ENCODE data around the gene OR51V1. TPM values are rescaled to one million over a fixed set of nuclear protein-coding genes. Genes with fewer than 3 reads are reported as not detected.

The OR51V1 gene
- total RNA-seq, 2 donors from 2014 or later: not detected

DNA sequence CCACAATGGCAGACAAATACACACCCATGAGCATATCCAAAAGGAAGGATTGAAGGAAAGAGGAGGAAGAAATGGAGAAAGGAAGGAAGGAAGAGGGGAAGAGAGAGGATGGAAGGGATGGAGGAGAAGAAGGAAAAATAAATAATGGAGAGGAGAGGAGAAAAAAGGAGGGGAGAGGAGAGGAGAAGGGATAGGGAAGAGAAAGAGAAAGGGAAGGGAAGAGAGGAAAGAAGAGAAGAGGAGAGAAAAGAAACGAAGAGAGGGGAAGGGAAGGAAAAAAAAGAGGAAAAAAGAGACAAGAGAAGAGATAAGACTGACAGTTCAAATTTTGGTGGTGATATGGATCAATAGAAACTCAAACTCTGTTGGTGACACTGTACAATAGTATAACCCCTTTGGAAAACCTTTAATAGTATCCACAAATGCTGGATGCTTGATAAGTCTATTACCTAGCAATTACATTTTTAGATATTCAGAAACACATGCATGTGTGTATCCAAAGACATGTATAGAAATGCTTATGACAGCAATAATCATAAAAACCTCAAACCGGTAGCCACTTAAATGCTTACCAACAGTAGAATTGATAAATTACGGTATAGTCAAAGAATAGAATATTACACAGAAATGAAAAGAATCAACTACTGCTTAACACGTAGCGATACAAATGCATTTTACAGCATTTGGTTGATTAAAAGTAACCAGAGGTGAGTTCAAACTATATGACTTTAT, 35.0 kb upstream of the OR51V1 start:
- Histone ChIP-seq H3K9ac (ENCODE audit: extremely low read depth, low read length, poor library complexity, severe bottlenecking) (no peak overlapping the region), H3K9me3 (ENCODE audit: control insufficient read depth, low read length) (no peaks in the 10 kb centered on the region), H3K36me3 (ENCODE audit: control insufficient read depth, insufficient read depth, low read length) (no peaks in the 10 kb centered on the region), H3K4me1 (ENCODE audit: control insufficient read depth, insufficient read depth, low read length) (no peaks in the 10 kb centered on the region), H3K27me3 (ENCODE audit: control insufficient read depth, insufficient read depth, low read length, poor library complexity, severe bottlenecking) (no peaks in the 10 kb centered on the region), H3K4me3 (ENCODE audit: low read length) (no peak overlapping the region), H3K27ac (ENCODE audit: low read depth, low read length) (no peak overlapping the region)
- TF ChIP-seq CTCF (conservative IDR thresholded peaks at IDR 0.05): no peak
- H3K4me1 Mint-ChIP-seq: no peaks in the 10 kb centered on the region
- no peaks in the 10 kb centered on the region for H3K36me3 Mint-ChIP-seq (ENCODE audit: low read depth)
- no peak overlapping the region for H3K4me3 Mint-ChIP-seq
- 90 to 96% methylated on average over 3 to 5 of the region's 5 CpGs for WGBS, 2 experiments (ENCODE audit: insufficient coverage in 1 of 2, insufficient read length in 1 of 2)
- DNase-seq: no peak
- H3K27ac Mint-ChIP-seq: no peak overlapping the region
- no peaks in the 10 kb centered on the region for H3K9me3 Mint-ChIP-seq
- H3K27me3 Mint-ChIP-seq (ENCODE audit: insufficient read depth): peaks cover 3% of the 10 kb centered on the region

DNA sequence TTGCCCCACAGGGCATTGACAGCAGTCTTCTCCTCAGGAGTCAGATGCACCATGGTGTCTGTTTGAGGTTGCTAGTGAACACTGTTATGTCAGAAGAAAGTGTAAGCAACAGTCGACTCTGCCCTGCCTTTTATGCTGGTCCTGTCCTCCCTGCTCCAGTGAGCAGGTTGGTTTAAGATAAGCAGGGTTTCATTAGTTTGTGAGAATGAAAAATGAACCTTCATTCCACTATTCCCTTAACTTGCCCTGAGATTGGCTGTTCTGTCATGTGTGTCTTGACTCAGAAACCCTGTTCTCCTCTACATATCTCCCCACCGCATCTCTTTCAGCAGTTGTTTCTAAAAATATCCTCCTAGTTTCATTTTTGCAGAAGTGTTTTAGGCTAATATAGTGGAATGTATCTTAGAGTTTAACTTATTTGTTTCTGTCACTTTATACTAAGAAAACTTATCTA, 33.9 kb upstream of the OR51V1 start, which contains the start of gene HBD:
Gene HBD, minus strand, starts transcription at position 103 of the 454 bp plus-strand sequence. Its CDS starts 50 bp downstream, at position 53.
- no peaks in the 10 kb centered on the region for H3K27me3 ChIP-seq (ENCODE audit: control insufficient read depth, insufficient read depth, low read length, poor library complexity, severe bottlenecking)
- H3K4me3 ChIP-seq (ENCODE audit: low read length): no peak within 1 kb of the TSS
- Mint-ChIP-seq H3K4me3 (no peak within 1 kb of the TSS), H3K27me3 (ENCODE audit: insufficient read depth) (peaks cover 1% of the 10 kb centered on the region), H3K27ac (no peak within 1 kb of the TSS), H3K9me3 (no peaks in the 10 kb centered on the region), H3K4me1 (no peaks in the 10 kb centered on the region), H3K36me3 (ENCODE audit: low read depth) (no peaks in the 10 kb centered on the region)
- 83 to 97% methylated on average over 1 to 2 of the region's 2 CpGs for WGBS, 2 experiments (ENCODE audit: insufficient coverage in 1 of 2, insufficient read length in 1 of 2)
- no peak within 1 kb of the TSS for H3K27ac ChIP-seq (ENCODE audit: low read depth, low read length)
- H3K9ac ChIP-seq (ENCODE audit: extremely low read depth, low read length, poor library complexity, severe bottlenecking): no peak within 1 kb of the TSS
- H3K36me3 ChIP-seq (ENCODE audit: control insufficient read depth, insufficient read depth, low read length): no peaks in the 10 kb centered on the region
- no peak for TF ChIP-seq CTCF (conservative IDR thresholded peaks at IDR 0.05)
- DNase-seq: no peak
- H3K4me1 ChIP-seq (ENCODE audit: control insufficient read depth, insufficient read depth, low read length): no peaks in the 10 kb centered on the region
- H3K9me3 ChIP-seq (ENCODE audit: control insufficient read depth, low read length): no peaks in the 10 kb centered on the region

DNA sequence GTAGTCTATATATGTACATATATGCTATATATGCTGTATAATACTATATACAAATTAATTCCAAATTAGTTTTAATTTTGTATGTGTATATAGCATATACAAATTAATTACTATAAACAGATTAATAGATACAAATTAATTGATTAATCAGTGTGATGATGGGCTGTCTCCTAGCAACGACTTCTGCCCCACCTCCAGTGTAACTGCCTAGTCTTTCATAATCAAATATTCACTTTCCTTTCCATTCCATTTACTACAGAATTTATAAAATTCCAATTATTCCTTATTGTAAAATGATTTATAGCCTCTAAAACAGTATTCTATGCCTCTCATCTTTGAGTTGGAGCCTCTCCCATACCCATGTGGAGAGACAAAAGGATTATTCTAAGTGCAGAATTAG, 32.8 kb upstream of the OR51V1 start:
- H3K36me3 ChIP-seq (ENCODE audit: control insufficient read depth, insufficient read depth, low read length): no peaks in the 10 kb centered on the region
- H3K9me3 ChIP-seq (ENCODE audit: control insufficient read depth, low read length): no peaks in the 10 kb centered on the region
- H3K27me3 Mint-ChIP-seq (ENCODE audit: insufficient read depth): peaks cover 1% of the 10 kb centered on the region
- no peaks in the 10 kb centered on the region for H3K36me3 Mint-ChIP-seq (ENCODE audit: low read depth)
- H3K9ac ChIP-seq (ENCODE audit: extremely low read depth, low read length, poor library complexity, severe bottlenecking): no peak overlapping the region
- H3K4me1 ChIP-seq (ENCODE audit: control insufficient read depth, insufficient read depth, low read length): no peaks in the 10 kb centered on the region
- H3K4me3 ChIP-seq (ENCODE audit: low read length): no peak overlapping the region
- no peaks in the 10 kb centered on the region for H3K9me3 Mint-ChIP-seq
- WGBS, 2 experiments (ENCODE audit: insufficient coverage in 1 of 2, insufficient read length in 1 of 2): 83% methylated on average over 1 of the region's 1 CpG; no CpG with 5 or more reads in 1 of the 2 experiments
- no peak for TF ChIP-seq CTCF (conservative IDR thresholded peaks at IDR 0.05)
- DNase-seq: no peak
- no peaks in the 10 kb centered on the region for H3K4me1 Mint-ChIP-seq
- no peak overlapping the region for H3K4me3 Mint-ChIP-seq
- no peaks in the 10 kb centered on the region for H3K27me3 ChIP-seq (ENCODE audit: control insufficient read depth, insufficient read depth, low read length, poor library complexity, severe bottlenecking)
- H3K27ac Mint-ChIP-seq: no peak overlapping the region
- no peak overlapping the region for H3K27ac ChIP-seq (ENCODE audit: low read depth, low read length)

Data from endodermal cell (in vitro differentiated cells).